Measurements from ENCODE around the gene UNKL.

Gene UNKL

DNA sequence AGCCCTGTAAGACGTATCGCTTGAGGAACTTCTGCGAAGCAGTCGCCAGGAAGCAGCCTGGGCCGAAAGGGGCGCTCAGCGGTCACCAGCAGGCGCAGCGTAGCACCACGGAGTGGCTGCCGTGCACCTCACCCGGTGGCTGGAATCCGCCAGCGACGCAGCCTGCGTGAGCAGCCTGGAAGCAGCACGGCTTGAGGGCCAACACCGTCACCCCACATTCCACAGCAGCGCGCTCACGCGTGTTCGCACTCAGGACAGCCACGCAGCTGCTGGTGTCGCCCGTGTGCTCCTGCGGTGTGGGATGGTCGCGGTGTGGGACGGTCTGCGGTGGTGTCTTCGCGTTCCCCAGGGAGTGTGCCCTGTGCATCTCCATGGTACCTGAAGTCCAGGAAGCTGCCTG lies 95.5 kb downstream of the UNKL start:
- no peak for DNase-seq (ENCODE audit: low read depth)
- no peak overlapping the region for H3K4me3 ChIP-seq (ENCODE audit: low read depth, low read length)

DNA sequence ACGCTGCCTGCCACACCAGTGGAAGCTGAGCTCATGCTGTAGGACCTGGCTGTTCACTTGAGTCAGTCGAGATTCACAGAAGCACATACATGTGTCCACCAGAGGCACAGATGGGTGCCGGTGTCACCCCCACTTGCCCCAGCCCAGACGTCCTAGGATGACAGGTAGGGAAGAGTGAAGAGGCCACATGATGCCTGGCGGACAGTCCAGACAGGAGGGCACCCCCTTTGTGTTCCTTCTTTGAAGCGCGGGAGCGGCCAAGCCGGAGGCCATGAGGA lies 96.3 kb downstream of the UNKL start:
- no peak for DNase-seq (ENCODE audit: low read depth)
- H3K4me3 ChIP-seq (ENCODE audit: low read depth, low read length): no peak overlapping the region

DNA sequence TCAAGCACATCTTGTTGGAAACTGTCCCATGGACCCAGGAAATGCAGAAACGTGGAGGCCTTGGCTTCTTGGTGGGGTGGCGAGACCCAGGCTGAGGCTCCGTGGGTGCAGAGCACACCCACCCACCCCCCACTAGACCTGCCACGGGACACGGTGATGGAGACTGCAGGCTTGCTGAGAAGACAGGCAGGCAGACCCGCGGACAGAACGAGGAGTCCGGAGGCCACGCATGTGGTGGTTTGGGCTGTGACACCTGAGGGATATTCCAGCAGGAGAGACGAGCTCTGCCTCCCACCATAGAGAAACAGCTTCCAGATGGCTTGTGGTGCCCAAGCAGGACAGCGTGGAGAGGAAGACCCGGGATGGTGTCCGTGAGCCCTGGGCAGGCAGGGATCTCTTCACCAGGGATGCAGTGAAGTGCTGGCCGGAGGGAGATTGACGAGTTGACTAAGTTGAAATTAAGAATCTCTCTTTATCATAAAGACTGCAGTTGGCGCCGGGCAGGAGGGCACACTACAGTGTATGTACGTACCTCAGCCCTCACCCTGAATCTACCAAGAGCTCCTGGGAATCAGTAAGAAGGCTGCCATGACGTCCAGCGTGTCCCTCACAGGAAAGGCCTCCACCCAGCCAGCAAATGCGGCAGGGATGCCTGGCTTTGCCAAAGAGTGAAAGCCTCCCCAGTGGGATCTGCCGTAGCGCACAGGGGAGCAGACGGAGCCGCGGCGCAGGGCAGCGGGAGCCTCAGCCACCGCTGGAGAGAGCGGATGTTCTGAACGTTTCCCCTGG lies 96.8 kb downstream of the UNKL start:
- H3K4me3 ChIP-seq (ENCODE audit: low read depth, low read length): no peak overlapping the region
- no peak for DNase-seq (ENCODE audit: low read depth)

DNA sequence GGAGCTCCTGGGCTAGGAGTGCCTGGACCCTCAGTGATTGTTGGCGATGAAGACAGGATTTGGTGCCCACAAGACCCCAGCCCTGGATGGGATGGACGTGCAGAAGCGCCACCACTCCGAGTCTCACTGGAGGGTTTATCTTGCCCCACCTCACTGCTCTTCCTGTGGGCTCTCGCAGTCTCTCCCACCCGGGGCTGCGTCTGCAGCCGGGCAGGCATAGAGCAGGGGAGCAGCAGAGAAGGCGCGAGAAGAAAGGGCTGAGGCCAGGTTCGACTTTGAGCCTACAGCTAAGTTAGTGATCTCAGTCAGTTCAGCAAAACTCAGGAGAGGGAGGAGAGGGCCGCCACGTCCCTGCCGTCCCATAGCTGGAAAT lies 98.5 kb downstream of the UNKL start:
- no peak for DNase-seq (ENCODE audit: low read depth)
- H3K4me3 ChIP-seq (ENCODE audit: low read depth, low read length): no peak overlapping the region

DNA sequence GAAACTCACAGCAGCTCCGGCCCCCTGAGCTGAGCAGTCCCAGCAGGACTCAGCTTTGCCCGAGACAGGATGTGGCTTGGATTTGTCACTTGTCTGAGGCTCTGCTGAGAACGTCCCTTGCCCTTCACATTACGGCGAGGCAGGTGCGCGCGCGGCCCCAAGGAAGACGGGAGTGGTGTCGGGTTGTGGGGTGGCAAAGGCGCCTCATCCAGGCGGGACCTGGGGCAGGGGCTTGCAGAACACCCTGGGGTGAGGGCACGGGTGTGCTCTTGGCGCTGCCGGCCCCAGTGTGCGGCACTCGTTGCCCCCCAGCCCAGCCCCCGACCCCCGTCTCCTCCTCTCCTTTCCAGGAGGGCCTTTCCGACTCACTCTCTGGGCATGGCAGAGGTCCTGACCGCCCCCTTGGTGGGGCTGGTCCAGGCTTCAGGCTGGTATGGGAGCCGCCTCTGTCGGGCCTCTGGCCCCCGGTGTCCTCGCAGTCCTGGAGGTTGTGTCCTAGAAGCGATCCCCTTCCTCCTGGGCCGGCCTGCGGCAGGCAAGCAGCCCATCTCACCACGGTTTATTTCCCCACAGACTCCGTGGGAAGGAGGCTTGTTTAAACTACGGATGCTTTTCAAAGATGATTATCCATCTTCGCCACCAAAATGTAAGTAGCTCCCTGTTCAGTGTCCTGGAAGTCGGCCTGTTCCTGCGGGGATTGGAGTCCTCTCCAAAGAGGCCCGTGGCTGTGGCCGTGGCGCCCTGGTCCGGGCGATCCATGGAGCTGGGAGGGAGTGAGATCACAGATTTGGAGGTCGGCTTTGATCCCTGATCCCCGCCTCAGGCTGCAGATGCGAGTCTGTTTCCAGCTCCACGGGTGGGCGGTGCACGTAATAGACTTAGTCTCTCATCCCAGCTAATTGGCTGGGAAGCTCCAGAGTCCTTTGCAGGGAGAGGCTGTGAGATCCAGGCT lies 99.1 kb downstream of the UNKL start:
- no peak for DNase-seq (ENCODE audit: low read depth)
- no peak overlapping the region for H3K4me3 ChIP-seq (ENCODE audit: low read depth, low read length)

DNA sequence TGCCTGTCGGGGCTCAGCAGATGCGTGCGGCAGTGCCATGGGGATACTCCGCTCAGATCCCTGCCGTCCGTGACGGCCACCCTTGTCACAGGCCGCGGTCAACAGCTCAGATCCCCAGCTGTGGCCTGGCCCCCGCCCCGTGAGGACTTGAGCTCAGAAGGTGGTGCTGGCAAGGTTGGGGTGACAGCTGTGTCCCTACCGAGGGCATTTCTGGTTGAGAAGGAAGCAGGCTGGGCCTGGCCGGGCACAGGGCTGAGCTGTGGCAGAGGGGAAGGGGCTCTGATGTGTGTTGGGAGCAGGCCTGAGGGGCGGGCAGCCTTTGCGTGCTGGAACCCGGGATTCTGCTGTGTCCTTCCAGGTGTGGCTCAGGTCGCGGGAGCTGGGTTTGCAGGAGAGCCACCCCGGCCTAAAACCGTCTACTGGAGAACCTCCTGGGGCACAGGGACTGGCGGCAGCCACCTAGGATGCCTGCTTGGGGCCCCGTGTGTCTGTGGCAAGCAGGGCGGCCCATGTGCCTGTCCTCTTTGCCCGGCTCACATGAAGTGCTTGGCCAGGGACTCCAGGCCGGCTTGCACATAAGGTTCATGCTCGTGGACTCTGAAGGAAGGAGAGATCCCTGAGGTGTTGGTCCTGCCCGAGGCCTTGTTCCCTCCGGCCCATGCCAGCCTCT lies 100.0 kb downstream of the UNKL start:
- DNase-seq (ENCODE audit: low read depth): no peak
- H3K4me3 ChIP-seq (ENCODE audit: low read depth, low read length): no peak overlapping the region

DNA sequence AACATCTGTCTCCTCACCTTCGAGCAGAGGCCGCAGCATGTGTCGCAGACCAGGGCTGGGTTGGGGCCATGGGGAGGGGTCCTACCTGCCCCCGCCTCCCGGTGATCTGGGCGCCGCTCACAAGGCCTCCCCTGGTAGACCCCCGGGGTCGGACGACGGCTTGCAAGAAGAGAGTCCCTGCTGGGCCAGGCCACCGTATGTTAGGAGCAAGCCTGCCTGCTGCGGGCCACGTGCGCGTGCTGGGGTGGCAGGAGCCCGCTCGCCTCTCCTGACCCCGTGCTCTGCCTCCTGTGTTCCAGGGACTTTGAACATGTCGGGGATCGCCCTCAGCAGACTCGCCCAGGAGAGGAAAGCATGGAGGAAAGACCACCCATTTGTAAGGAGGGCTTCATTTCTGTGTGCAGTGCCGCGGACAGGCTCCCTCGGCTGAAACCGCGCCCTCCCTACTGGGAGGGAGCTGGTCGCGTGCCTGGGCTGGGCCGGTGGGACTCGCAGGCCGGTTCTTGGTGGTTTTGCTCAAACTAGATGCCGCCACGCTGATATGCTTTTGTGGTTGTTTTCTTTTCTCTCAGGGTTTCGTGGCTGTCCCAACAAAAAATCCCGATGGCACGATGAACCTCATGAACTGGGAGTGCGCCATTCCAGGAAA lies 100.7 kb downstream of the UNKL start:
- no peak for DNase-seq (ENCODE audit: low read depth)
- no peak overlapping the region for H3K4me3 ChIP-seq (ENCODE audit: low read depth, low read length)
